Brain microvascular endothelial cell (primary cell): ENCODE measurements around the gene HS1BP3.
A peak's percentile ranks its signal among the peaks of the same experiment; 100 is the strongest.

ENCODE experiments used
- DNase-seq: peaks from one replicate; pipeline ENCODE4 v3.0.0-alpha.2; 2020
- H3K27ac ChIP-seq: fragments of 250-450 bp; sonication (Bioruptor Pico); 2 replicates; pipeline ENCODE4 v1.5.1; 2020; ENCODE audit warnings: mild to moderate bottlenecking, moderate library complexity
- H3K27me3 ChIP-seq: fragments of 250-450 bp; sonication (Bioruptor Pico); replicated peaks from 2 replicates; pipeline ENCODE4 v1.5.1; 2020; ENCODE audit warnings: mild to moderate bottlenecking
- H3K36me3 ChIP-seq: fragments of 250-450 bp; sonication (Bioruptor Pico); replicated peaks from 2 replicates; pipeline ENCODE4 v1.5.1; 2020; ENCODE audit warnings: mild to moderate bottlenecking
- H3K4me3 ChIP-seq: 2 replicates; pipeline ENCODE4 v1.5.1; 2011; ENCODE audit warnings: low read depth, mild to moderate bottlenecking, control low read depth, low read length, moderate library complexity
- CTCF ChIP-seq: IDR thresholded peaks from 2 replicates; pipeline ENCODE4 v1.5.1; 2011; ENCODE audit warnings: low read depth, mild to moderate bottlenecking, moderate library complexity, low read length, control low read depth, inconsistent platforms; ENCODE audit errors: missing control alignments
- in situ Hi-C: cut with HindIII; loops from 2 replicates; pipeline ENCODE4 v1.10.0; 2017; ENCODE audit warnings: low sequenced_read_pairs, low pct_ligation_motif_present

HS1BP3 gene

DNA sequence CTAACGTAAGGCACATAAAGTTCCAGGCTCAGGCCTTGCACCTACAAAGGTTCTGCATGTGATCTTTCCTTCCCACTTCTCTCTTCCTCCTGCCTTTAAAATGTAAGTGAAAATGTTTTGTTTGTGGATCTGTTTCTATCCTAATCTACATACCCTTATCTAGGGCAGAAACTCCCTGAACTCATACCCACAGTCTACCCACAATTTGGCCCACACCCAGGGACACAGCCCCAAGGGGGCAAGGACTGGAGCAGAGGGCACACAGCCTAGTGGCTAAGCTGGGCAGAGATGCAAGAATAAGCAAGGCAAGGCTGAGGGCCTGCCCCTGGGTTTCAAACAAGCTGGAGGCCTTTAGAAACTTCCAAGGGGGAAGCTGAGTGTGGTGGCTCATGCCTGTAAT, 71.0 kb downstream of the HS1BP3 start:
- Histone ChIP-seq H3K27ac (peak overlapping the region; percentile 88), H3K36me3 (no peaks in the 10 kb centered on the region), H3K4me3 (no peak overlapping the region), H3K27me3 (no peaks in the 10 kb centered on the region)
- no peak for TF ChIP-seq CTCF
- in situ Hi-C loops = no loop called here
- no peak for DNase-seq

GRCh38 chr2:20578895-20579825, 71.7 kb downstream of the HS1BP3 start:
- Histone ChIP-seq H3K27me3 (no peaks in the 10 kb centered on the region), H3K4me3 (no peak overlapping the region), H3K36me3 (no peaks in the 10 kb centered on the region), H3K27ac (peak overlapping the region; percentile 88)
- no peak for TF ChIP-seq CTCF
- DNase-seq = peak; percentile 99
- in situ Hi-C loops = no loop called here

DNA sequence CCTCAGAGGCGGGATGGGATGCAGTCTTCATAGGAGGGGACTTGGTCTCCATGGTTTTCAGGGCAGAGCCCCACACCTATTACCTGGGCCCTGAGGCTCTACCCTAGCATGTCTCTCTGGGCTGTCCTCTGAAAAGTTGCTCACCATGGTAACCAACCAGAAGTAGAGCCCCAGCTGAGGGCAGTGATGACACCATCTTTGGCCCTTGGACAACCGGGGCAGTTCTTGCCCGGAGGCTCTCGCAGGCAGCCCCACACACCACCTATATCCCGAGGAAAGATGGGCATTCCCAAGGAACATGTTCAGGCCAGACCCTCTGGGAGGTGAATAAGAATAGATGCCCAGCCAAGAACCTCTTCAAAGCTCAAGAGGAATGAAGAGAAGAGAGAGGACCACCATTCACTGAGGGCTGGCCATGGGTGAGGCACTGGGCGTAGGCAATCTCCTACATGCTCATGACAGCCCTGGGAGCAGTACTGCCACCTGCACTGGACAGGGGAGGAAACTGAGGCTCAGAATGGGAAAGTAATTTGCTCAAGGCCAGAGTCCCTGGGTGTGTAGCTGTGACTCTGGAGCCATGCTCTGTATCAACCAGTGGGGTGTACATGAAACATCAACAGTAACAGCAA, 72.5 kb downstream of the HS1BP3 start:
- in situ Hi-C loops = no loop called here
- Histone ChIP-seq H3K4me3 (no peak overlapping the region), H3K27me3 (no peaks in the 10 kb centered on the region), H3K36me3 (no peaks in the 10 kb centered on the region), H3K27ac (peak overlapping the region; percentile 88)
- TF ChIP-seq CTCF = no peak
- no peak for DNase-seq

GRCh38 chr2:20577495-20578235, 73.2 kb downstream of the HS1BP3 start:
- no peak for TF ChIP-seq CTCF
- Histone ChIP-seq H3K27ac (no peak overlapping the region), H3K36me3 (no peaks in the 10 kb centered on the region), H3K27me3 (no peaks in the 10 kb centered on the region), H3K4me3 (no peak overlapping the region)
- in situ Hi-C loops = no loop called here
- no peak for DNase-seq

- no peaks in the 10 kb centered on the region for H3K36me3 ChIP-seq
- in situ Hi-C loops = no loop called here
- no peaks in the 10 kb centered on the region for H3K27me3 ChIP-seq
- no peak for DNase-seq
- TF ChIP-seq CTCF = no peak
- no peak overlapping the region for H3K4me3 ChIP-seq
- H3K27ac ChIP-seq = no peak overlapping the region
Measured at GRCh38 chr2:20576598-20577115, 74.2 kb downstream of the HS1BP3 start.
